ENCODE data around the gene METTL6.

Gene METTL6

GRCh38 chr3:15361494-15362214 lies 65.7 kb downstream of the METTL6 start:
- no peak for DNase-seq

GRCh38 chr3:15360788-15361493 lies 66.4 kb downstream of the METTL6 start:
- DNase-seq: no peak

Measured in activated gamma-delta T cell (primary cell).